HepG2 (cell line): ENCODE measurements around the gene KRTAP3-3. TPM values are rescaled to one million over a fixed set of nuclear protein-coding genes. Genes with fewer than 3 reads are reported as not detected.

Source experiments
- ATAC-seq: fragments of 200-7000 bp; cut with Tn5 transposase; 3 replicates; pipeline ENCODE4 v1.9.1; 2020; ENCODE audit warnings: mild to moderate bottlenecking, moderate library complexity
- BruUV-seq: library from RNA; stranded (reverse); fragments of 400-500 nt; replicated peaks from 2 replicates; lab custom pipeline; 2021; lab: Mats Ljungman, UMichigan
- CTCF ChIA-PET: fragments of 300-600 bp; formaldehyde crosslinking; extraction: SDS; loops from one replicate; lab custom pipeline; 2021; ENCODE audit warnings: low total read pairs, inconsistent platforms, low intra/inter-chr PET ratio; lab: Yijun Ruan, JAX
- POLR2A ChIA-PET: fragments of 350-600 bp; sonication (Branson Sonifier 250); formaldehyde crosslinking; loops from one replicate; lab custom pipeline; 2020; ENCODE audit warnings: antibody characterized with exemption, inconsistent platforms; lab: Yijun Ruan, JAX
- DNase-seq: peaks from one replicate; pipeline ENCODE4 v3.0.0-alpha.2; 2015; ENCODE audit warnings: low spot score
- FAIRE-seq: peaks from 3 replicates; lab custom pipeline; 2011; peaks lifted over from hg19 to GRCh38; lab: Jason Lieb, UNC
- H2AFZ ChIP-seq: one replicate; pipeline ENCODE4 v1.6.1; 2011; ENCODE audit warnings: low read length, inconsistent platforms
- H3K27ac ChIP-seq: fragments of 300-600 bp; 3 replicates; pipeline ENCODE4 v1.8.0; 2011; ENCODE audit warnings: mixed run types, mild to moderate bottlenecking, mixed read lengths, low read length, inconsistent platforms; ENCODE audit not compliant: insufficient read depth; ENCODE audit errors: extremely low read length
- H3K27me3 ChIP-seq, 2 experiments: fragments of 200-600 bp in 1 of 2; 2 replicates in 1 of 2; 3 replicates in 1 of 2; pipeline versions ENCODE4 v1.6.0 to v1.8.0; 2011; ENCODE audit warnings: low read length in 2 of 2, mild to moderate bottlenecking in 2 of 2, moderate library complexity in 2 of 2, inconsistent platforms in 1 of 2; ENCODE audit not compliant: insufficient read depth in 2 of 2, control insufficient read depth in 1 of 2
- H3K36me3 ChIP-seq, 2 experiments: fragments of 200-600 bp in 1 of 2; replicated peaks in 1 of 2; 2 replicates in 1 of 2; 3 replicates in 1 of 2; pipeline versions ENCODE4 v1.5.1 to v1.8.0; 2011; ENCODE audit warnings: low read length in 2 of 2, inconsistent platforms in 1 of 2; ENCODE audit not compliant: insufficient read depth in 2 of 2, control insufficient read depth in 1 of 2
- H3K4me1 ChIP-seq: 2 replicates; pipeline ENCODE4 v1.5.1; 2012; ENCODE audit warnings: low read length, inconsistent platforms; ENCODE audit not compliant: insufficient read depth
- H3K4me2 ChIP-seq: 2 replicates; pipeline ENCODE4 v1.6.0; 2011; ENCODE audit warnings: low read depth, low read length, inconsistent platforms
- H3K4me3 ChIP-seq, 3 experiments: fragments of 200-600 bp in 1 of 3; sonication (generic), shearing (Covaris generic) in 1 of 3; replicated peaks in 1 of 3; 2 replicates each; pipeline ENCODE4 v1.5.1; 2011 to 2016; ENCODE audit warnings: low read length in 3 of 3, inconsistent platforms in 2 of 3, low read depth in 2 of 3, mild to moderate bottlenecking in 2 of 3, control low read depth in 1 of 3, mixed read lengths in 1 of 3; ENCODE audit not compliant: insufficient read depth in 1 of 3
- H3K79me2 ChIP-seq: one replicate; pipeline ENCODE4 v1.6.1; 2011; ENCODE audit warnings: low read length, inconsistent platforms; ENCODE audit not compliant: insufficient read depth
- H3K9ac ChIP-seq: 2 replicates; pipeline ENCODE4 v1.6.0; 2011; ENCODE audit warnings: mild to moderate bottlenecking, low read depth, low read length, inconsistent platforms; ENCODE audit not compliant: insufficient read depth
- H3K9me3 ChIP-seq: 2 replicates; pipeline ENCODE4 v1.5.1; 2012; ENCODE audit warnings: mild to moderate bottlenecking, low read length
- H4K20me1 ChIP-seq: 2 replicates; pipeline ENCODE4 v1.6.0; 2011; ENCODE audit warnings: inconsistent platforms, mild to moderate bottlenecking, low read length, moderate library complexity; ENCODE audit not compliant: insufficient read depth
- MED1 ChIP-seq: sonication (generic); formaldehyde crosslinking; IDR thresholded peaks from 2 replicates; pipeline ENCODE4 v1.4.0; 2020; ENCODE audit warnings: missing genetic modification reagents
- MTF1 ChIP-seq: sonication (generic); formaldehyde crosslinking; IDR thresholded peaks from 2 replicates; pipeline ENCODE4 v1.5.0; 2020; ENCODE audit warnings: missing genetic modification reagents
- NR2C2 ChIP-seq: sonication (generic); formaldehyde crosslinking; IDR thresholded peaks from 2 replicates; pipeline ENCODE4 v1.4.0; 2020; ENCODE audit warnings: missing genetic modification reagents, mild to moderate bottlenecking, moderate library complexity, borderline replicate concordance
- PCBP2 ChIP-seq: fragments of 200-400 bp; formaldehyde crosslinking; optimal IDR thresholded peaks from 2 replicates; pipeline ENCODE3; 2018; ENCODE audit warnings: low read length, low read depth; ENCODE audit not compliant: poor library complexity, severe bottlenecking
- PHB2 ChIP-seq: fragments of 450-650 bp; IDR thresholded peaks from 2 replicates; pipeline ENCODE4 v1.6.1; 2018; ENCODE audit not compliant: partially characterized antibody
- SMAD3 ChIP-seq: sonication (generic); formaldehyde crosslinking; IDR thresholded peaks from 2 replicates; pipeline ENCODE4 v1.4.0; 2020; ENCODE audit warnings: missing genetic modification reagents
- SRSF4 ChIP-seq: fragments of 200-400 bp; formaldehyde crosslinking; IDR thresholded peaks from one replicate; pipeline ENCODE4 v1.6.1; 2018; ENCODE audit warnings: mild to moderate bottlenecking, low read depth, low read length, moderate library complexity; ENCODE audit not compliant: poor library complexity, severe bottlenecking
- TMF1 ChIP-seq: sonication (generic); formaldehyde crosslinking; IDR thresholded peaks from 2 replicates; pipeline ENCODE4 v1.8.1; 2022; ENCODE audit warnings: low read depth, missing genetic modification reagents
- YY1 ChIP-seq: IDR thresholded peaks from 2 replicates; pipeline ENCODE4 v1.6.1; 2011; ENCODE audit warnings: low read length, low read depth, moderate library complexity, mild to moderate bottlenecking; ENCODE audit not compliant: insufficient read depth, insufficient replicate concordance
- ZBTB49 ChIP-seq: sonication (generic); formaldehyde crosslinking; IDR thresholded peaks from 2 replicates; pipeline ENCODE4 v1.4.0; 2020; ENCODE audit warnings: missing genetic modification reagents, borderline replicate concordance
- ZBTB7A ChIP-seq: sonication (generic); formaldehyde crosslinking; IDR thresholded peaks from 2 replicates; pipeline ENCODE4 v1.8.0; 2022; ENCODE audit warnings: mild to moderate bottlenecking, missing genetic modification reagents
- ZNF629 ChIP-seq: sonication (generic); formaldehyde crosslinking; conservative IDR thresholded peaks from 2 replicates; pipeline ENCODE4 v1.5.0; 2020; ENCODE audit warnings: missing genetic modification reagents
- WGBS: methylation state at CpG from one replicate; pipeline ENCODE4 v1.1.6; 2017; ENCODE audit warnings: low lambda C conversion rate; 5-methylcytosine and 5-hydroxymethylcytosine counted together
- in situ Hi-C: cut with HindIII; loops from 2 replicates; pipeline ENCODE4 v1.10.0; 2017; ENCODE audit warnings: low pct_unique_long_range_greater_than_20kb; ENCODE audit not compliant: extremely low pct_ligation_motif_present
- intact Hi-C: fragments of 100-400 bp; cut with micrococcal nuclease; formaldehyde crosslinking; loops from one replicate; pipeline ENCODE4 v1.10.0; 2022; ENCODE audit not compliant: unreplicated experiment
- polyA plus RNA-seq, 8 experiments: library from polyadenylated mRNA; depleted of rRNA in 3 of 8; stranded (reverse) in 7 of 8; unstranded in 1 of 8; fragments of >200 nt; fragmentation: Illumina TruSeq in 4 of 8; extraction: Trizol in 4 of 8; gene quantifications; 2 replicates each; pipeline versions ENCODE4 v1.2.1 to v1.2.3, GENCODE V29; 2011 to 2016; ENCODE audit warnings: low read depth in 4 of 8, missing spikeins in 1 of 8, mixed read lengths in 1 of 8; ENCODE audit not compliant: insufficient read depth in 1 of 8
- total RNA-seq, 5 experiments: library from RNA; depleted of rRNA; stranded (reverse); fragments of >200 nt; fragmentation: Illumina TruSeq; extraction: Trizol; gene quantifications; 2 replicates each; pipeline ENCODE4 v1.2.3, GENCODE V29; 2016; ENCODE audit warnings: low read depth in 1 of 5

KRTAP3-3 gene
- total and polyA plus RNA-seq, 2 of the 13 experiments (the other 11 are each of a cell fraction or from before 2014, with no cell fraction given): not detected

GRCh38 chr17:40995116-40995515, 1.2 kb upstream of the KRTAP3-3 start:
- H3K4me3 ChIP-seq: no peak overlapping the region
- TF ChIP-seq ZNF629 (CRISPR knock-in tag): no peak
- TF ChIP-seq TMF1: no peak
- TF ChIP-seq ZBTB7A: no peak
- TF ChIP-seq PHB2: no peak
- TF ChIP-seq NR2C2 (CRISPR knock-in tag): no peak
- no peak for TF ChIP-seq ZBTB49
- no peak for TF ChIP-seq SRSF4
- TF ChIP-seq YY1: no peak
- no peak for TF ChIP-seq PCBP2
- no peak for TF ChIP-seq SMAD3 (CRISPR knock-in tag)
- TF ChIP-seq MED1: no peak
- no peak for TF ChIP-seq MTF1
- H3K4me1 ChIP-seq: peaks cover 5% of the 10 kb centered on the region; the same call in 1 of the 2 replicates
- H2AFZ ChIP-seq: no peak overlapping the region
- intact Hi-C loops: no loop called here
- no peak overlapping the region for H3K4me2 ChIP-seq
- no peak overlapping the region for H3K27ac ChIP-seq
- H3K79me2 ChIP-seq: no peaks in the 10 kb centered on the region
- FAIRE-seq (no peak), ATAC-seq (no peak), DNase-seq (no peak)
- H3K36me3 ChIP-seq: no peaks in the 10 kb centered on the region
- POLR2A ChIA-PET: no interaction called here
- no peaks in the 10 kb centered on the region for H4K20me1 ChIP-seq
- in situ Hi-C loops: no loop called here
- no peaks in the 10 kb centered on the region for H3K9me3 ChIP-seq
- no peak overlapping the region for H3K9ac ChIP-seq
- no TSS peak for BruUV-seq
- no peaks in the 10 kb centered on the region for H3K27me3 ChIP-seq
- WGBS: 40% methylated on average over 1 of the region's 1 CpG
- CTCF ChIA-PET: no interaction called here
